Mesendoderm (in vitro differentiated cells): ENCODE results near the gene GRID2.

Experiments used
- DNase-seq: peaks from one replicate; pipeline ENCODE4 v3.0.0; 2013
- H2AK5ac ChIP-seq: 2 replicates; pipeline ENCODE4 v1.6.1; 2013; ENCODE audit warnings: low read length, inconsistent platforms
- H2BK120ac ChIP-seq: 2 replicates; pipeline ENCODE4 v1.6.1; 2013; ENCODE audit warnings: low read depth, mild to moderate bottlenecking, low read length, moderate library complexity, mixed read lengths
- H2BK15ac ChIP-seq: replicated peaks from 2 replicates; pipeline ENCODE4 v1.6.1; 2013; ENCODE audit warnings: low read depth, mild to moderate bottlenecking, moderate library complexity
- H2BK5ac ChIP-seq: 2 replicates; pipeline ENCODE4 v1.6.1; 2013; ENCODE audit warnings: low read length, inconsistent platforms
- H3K18ac ChIP-seq: 2 replicates; pipeline ENCODE4 v1.6.1; 2013; ENCODE audit warnings: mild to moderate bottlenecking, low read length, mixed read lengths
- H3K23ac ChIP-seq: one replicate; pipeline ENCODE4 v1.6.1; 2013; ENCODE audit warnings: low read length
- H3K27ac ChIP-seq: 2 replicates; pipeline ENCODE4 v1.5.1; 2013; ENCODE audit warnings: low read depth, mild to moderate bottlenecking, inconsistent platforms, low read length, moderate library complexity
- H3K27me3 ChIP-seq: 2 replicates; pipeline ENCODE4 v1.6.1; 2013; ENCODE audit warnings: low read length, control low read depth, mild to moderate bottlenecking, inconsistent platforms; ENCODE audit not compliant: insufficient read depth, poor library complexity
- H3K36me3 ChIP-seq: 2 replicates; pipeline ENCODE4 v1.6.1; 2013; ENCODE audit warnings: low read length, inconsistent platforms; ENCODE audit not compliant: control insufficient read depth, insufficient read depth
- H3K4ac ChIP-seq: one replicate; pipeline ENCODE4 v1.6.1; 2013; ENCODE audit warnings: low read depth, mild to moderate bottlenecking, low read length, moderate library complexity
- H3K4me1 ChIP-seq: 2 replicates; pipeline ENCODE4 v1.6.1; 2013; ENCODE audit warnings: low read depth, low read length, inconsistent platforms; ENCODE audit not compliant: control insufficient read depth
- H3K4me2 ChIP-seq: 2 replicates; pipeline ENCODE4 v1.6.1; 2013; ENCODE audit warnings: low read length
- H3K4me3 ChIP-seq: 2 replicates; pipeline ENCODE4 v1.5.1; 2013; ENCODE audit warnings: mild to moderate bottlenecking, low read length
- H3K56ac ChIP-seq: one replicate; pipeline ENCODE4 v1.6.1; 2013; ENCODE audit warnings: low read length
- H3K79me1 ChIP-seq: 2 replicates; pipeline ENCODE4 v1.6.1; 2013; ENCODE audit warnings: low read length, inconsistent platforms
- H3K79me2 ChIP-seq: 2 replicates; pipeline ENCODE4 v1.6.1; 2013; ENCODE audit warnings: mild to moderate bottlenecking, low read length; ENCODE audit not compliant: control insufficient read depth, insufficient read depth
- H3K9ac ChIP-seq: 2 replicates; pipeline ENCODE4 v1.6.1; 2013; ENCODE audit warnings: low read length, inconsistent platforms
- H4K5ac ChIP-seq: one replicate; pipeline ENCODE4 v1.6.1; 2013; ENCODE audit warnings: low read length
- H4K8ac ChIP-seq: one replicate; pipeline ENCODE4 v1.6.1; 2013; ENCODE audit warnings: low read depth, mild to moderate bottlenecking, control low read depth, low read length, moderate library complexity
- WGBS: extraction: QIAGEN DNeasy Blood & Tissue Kit; methylation state at CpG from one replicate; pipeline ENCODE4 v1.1.7; 2013; ENCODE audit warnings: low lambda C conversion rate, missing lambda C conversion rate; ENCODE audit not compliant: insufficient coverage; ENCODE audit errors: extremely low coverage; 5-methylcytosine and 5-hydroxymethylcytosine counted together

Gene GRID2

DNA sequence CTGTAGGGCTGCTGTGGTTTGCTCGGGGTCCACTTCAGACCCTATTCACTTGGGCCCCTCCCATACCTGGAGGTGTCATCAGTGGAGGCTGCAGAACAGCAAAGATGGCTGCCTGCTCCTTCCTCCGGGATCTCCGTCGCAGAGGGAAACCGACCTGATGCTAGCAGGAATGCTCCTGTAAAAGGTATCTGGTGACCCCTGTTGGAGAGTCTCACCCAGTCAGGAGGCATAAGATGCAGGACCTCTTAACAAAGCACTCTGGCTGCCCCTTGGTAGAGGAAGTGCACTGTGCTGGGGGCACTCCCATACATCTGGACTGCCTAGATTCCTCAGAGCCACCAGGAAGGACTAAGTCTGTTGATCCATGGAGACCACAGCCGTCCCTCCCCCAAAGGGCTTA is 296.9 kb downstream of the GRID2 start:
- no peaks in the 10 kb centered on the region for H3K36me3 ChIP-seq
- no peak overlapping the region for H2BK120ac ChIP-seq
- peak; percentile 82 for DNase-seq
- H3K18ac ChIP-seq, result no peak overlapping the region
- no peak overlapping the region for H3K4me3 ChIP-seq
- no peak overlapping the region for H3K4me2 ChIP-seq
- no peaks in the 10 kb centered on the region for H3K79me2 ChIP-seq
- no peak overlapping the region for H2BK15ac ChIP-seq
- no peak overlapping the region for H2AK5ac ChIP-seq
- H4K5ac ChIP-seq, result no peak overlapping the region
- H4K8ac ChIP-seq, result no peak overlapping the region
- no peaks in the 10 kb centered on the region for H3K79me1 ChIP-seq
- H2BK5ac ChIP-seq, result no peak overlapping the region
- WGBS, result no CpG with 5 or more reads among the region's 6 CpGs
- no peak overlapping the region for H3K23ac ChIP-seq
- H3K4me1 ChIP-seq, result no peaks in the 10 kb centered on the region
- H3K9ac ChIP-seq, result no peak overlapping the region
- H3K27me3 ChIP-seq, result no peaks in the 10 kb centered on the region
- no peak overlapping the region for H3K4ac ChIP-seq
- no peak overlapping the region for H3K27ac ChIP-seq
- no peak overlapping the region for H3K56ac ChIP-seq

DNA sequence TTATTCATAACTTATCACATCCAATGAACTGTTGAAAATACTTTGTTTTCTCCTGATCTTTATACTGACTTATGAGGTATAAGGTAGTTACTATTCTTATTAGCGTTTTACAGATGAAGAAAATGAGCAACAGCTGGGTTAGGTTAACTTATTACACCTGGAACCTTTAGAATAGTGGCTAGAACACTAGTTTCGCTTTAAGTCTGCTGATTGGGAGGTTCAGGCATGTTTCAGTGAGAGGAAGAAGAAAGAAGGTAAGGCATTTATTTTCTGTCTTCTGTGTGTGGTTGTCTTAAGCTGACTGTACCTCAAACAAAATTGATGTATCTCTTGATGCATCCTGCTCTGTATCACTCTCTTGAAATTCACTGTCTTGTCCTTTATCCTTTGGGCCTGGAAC is 302.5 kb downstream of the GRID2 start:
- no peak overlapping the region for H3K4ac ChIP-seq
- H3K4me2 ChIP-seq, result no peak overlapping the region
- H3K27ac ChIP-seq, result no peak overlapping the region
- H3K79me2 ChIP-seq, result peaks cover 2% of the 10 kb centered on the region
- H3K18ac ChIP-seq, result no peak overlapping the region
- no peak overlapping the region for H3K4me3 ChIP-seq
- no peak overlapping the region for H3K23ac ChIP-seq
- no peaks in the 10 kb centered on the region for H3K79me1 ChIP-seq
- no peak overlapping the region for H4K8ac ChIP-seq
- no peak overlapping the region for H2BK120ac ChIP-seq
- no peak for DNase-seq
- H3K4me1 ChIP-seq, result no peaks in the 10 kb centered on the region
- no peak overlapping the region for H4K5ac ChIP-seq
- no peak overlapping the region for H3K9ac ChIP-seq
- H2BK15ac ChIP-seq, result no peak overlapping the region
- no peak overlapping the region for H2BK5ac ChIP-seq
- H2AK5ac ChIP-seq, result no peak overlapping the region
- H3K36me3 ChIP-seq, result no peaks in the 10 kb centered on the region
- no peak overlapping the region for H3K56ac ChIP-seq
- no peaks in the 10 kb centered on the region for H3K27me3 ChIP-seq
- no CpG with 5 or more reads among the region's 2 CpGs for WGBS

DNA sequence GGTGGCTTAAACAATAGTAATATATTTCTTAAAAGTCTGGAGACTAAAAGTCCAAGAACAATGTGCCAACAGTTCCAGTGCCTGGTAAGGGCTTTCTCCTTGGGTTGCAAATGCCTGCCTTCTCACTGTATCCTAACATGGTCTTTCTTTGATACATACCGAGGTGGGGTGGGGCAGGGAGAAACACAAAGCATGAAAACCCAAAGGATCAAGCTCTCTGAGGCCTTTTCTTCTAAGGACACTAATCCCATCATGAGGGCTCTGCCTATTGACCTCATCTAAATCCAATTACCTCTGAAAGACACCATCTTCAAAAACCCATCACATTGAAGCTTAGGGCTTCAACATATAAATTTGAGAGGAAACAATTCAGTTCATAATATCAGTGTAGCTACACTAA is 311.3 kb downstream of the GRID2 start:
- no peak overlapping the region for H3K18ac ChIP-seq
- no CpG with 5 or more reads among the region's 1 CpG for WGBS
- no peak overlapping the region for H2BK5ac ChIP-seq
- H3K9ac ChIP-seq, result no peak overlapping the region
- no peak overlapping the region for H4K5ac ChIP-seq
- H3K79me2 ChIP-seq, result peaks cover 11% of the 10 kb centered on the region
- H3K56ac ChIP-seq, result no peak overlapping the region
- peaks cover 3% of the 10 kb centered on the region for H3K4me1 ChIP-seq
- peak; percentile 70 for DNase-seq
- no peak overlapping the region for H3K4ac ChIP-seq
- no peak overlapping the region for H4K8ac ChIP-seq
- no peak overlapping the region for H3K23ac ChIP-seq
- no peak overlapping the region for H3K4me3 ChIP-seq
- no peak overlapping the region for H2BK15ac ChIP-seq
- no peak overlapping the region for H2BK120ac ChIP-seq
- H3K27me3 ChIP-seq, result no peaks in the 10 kb centered on the region
- no peak overlapping the region for H2AK5ac ChIP-seq
- H3K79me1 ChIP-seq, result peaks cover 3% of the 10 kb centered on the region
- H3K36me3 ChIP-seq, result no peaks in the 10 kb centered on the region
- H3K4me2 ChIP-seq, result no peak overlapping the region
- H3K27ac ChIP-seq, result no peak overlapping the region

DNA sequence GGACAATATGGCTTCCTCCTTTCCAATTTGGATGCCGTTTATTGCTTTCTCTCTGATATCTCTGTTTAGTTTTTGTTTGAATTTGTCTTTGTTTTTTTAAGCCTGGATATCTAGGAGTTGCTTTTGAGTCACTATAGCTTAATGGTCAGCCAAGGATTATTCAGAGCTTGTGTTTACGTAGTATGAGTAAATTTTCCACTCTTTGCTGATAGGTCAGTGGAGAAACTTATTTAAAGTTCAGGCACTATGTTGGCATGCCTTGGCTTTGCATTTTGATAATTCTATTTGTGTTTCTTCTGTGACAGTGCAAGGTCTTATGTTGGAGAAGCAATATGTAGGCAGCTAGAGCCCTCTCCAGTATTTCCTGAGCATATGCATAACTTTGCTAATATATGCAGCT is 315.2 kb downstream of the GRID2 start:
- H4K8ac ChIP-seq, result no peak overlapping the region
- H2BK15ac ChIP-seq, result no peak overlapping the region
- H3K27me3 ChIP-seq, result no peaks in the 10 kb centered on the region
- no CpG with 5 or more reads among the region's 2 CpGs for WGBS
- no peak overlapping the region for H3K4me2 ChIP-seq
- H3K79me2 ChIP-seq, result peaks cover 9% of the 10 kb centered on the region
- H3K4me3 ChIP-seq, result no peak overlapping the region
- H2BK5ac ChIP-seq, result no peak overlapping the region
- no peak overlapping the region for H4K5ac ChIP-seq
- no peak overlapping the region for H3K56ac ChIP-seq
- no peak overlapping the region for H3K9ac ChIP-seq
- H3K4ac ChIP-seq, result no peak overlapping the region
- peaks cover 3% of the 10 kb centered on the region for H3K4me1 ChIP-seq
- H3K23ac ChIP-seq, result no peak overlapping the region
- H2AK5ac ChIP-seq, result no peak overlapping the region
- no peak overlapping the region for H3K27ac ChIP-seq
- peaks cover 3% of the 10 kb centered on the region for H3K79me1 ChIP-seq
- peak overlapping the region; percentile 39 for H3K18ac ChIP-seq
- H3K36me3 ChIP-seq, result no peaks in the 10 kb centered on the region
- no peak overlapping the region for H2BK120ac ChIP-seq
- DNase-seq, result no peak

DNA sequence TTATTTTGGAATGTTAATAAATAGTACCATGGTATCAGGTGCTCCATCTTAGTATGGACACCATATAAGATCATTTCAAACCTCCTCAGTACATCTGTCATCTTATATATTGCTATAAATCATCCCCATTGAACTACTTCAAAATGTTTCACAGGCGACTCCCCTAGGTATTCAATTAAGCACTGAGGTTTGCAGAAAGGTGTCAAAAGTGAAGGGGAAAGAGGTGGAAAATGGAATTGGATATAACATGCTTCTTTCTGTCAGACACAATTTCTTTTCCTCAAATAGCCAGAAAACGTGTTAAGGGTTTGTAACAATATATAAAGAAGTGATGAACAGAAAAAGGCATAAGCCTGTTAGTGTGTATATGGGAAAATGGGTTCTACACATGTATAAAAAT is 325.5 kb downstream of the GRID2 start:
- no peak overlapping the region for H3K4me2 ChIP-seq
- no peak overlapping the region for H3K23ac ChIP-seq
- H4K5ac ChIP-seq, result no peak overlapping the region
- H2BK5ac ChIP-seq, result no peak overlapping the region
- H3K27ac ChIP-seq, result no peak overlapping the region
- no peaks in the 10 kb centered on the region for H3K79me1 ChIP-seq
- H4K8ac ChIP-seq, result no peak overlapping the region
- H2BK120ac ChIP-seq, result no peak overlapping the region
- DNase-seq, result no peak
- H3K36me3 ChIP-seq, result no peaks in the 10 kb centered on the region
- H2BK15ac ChIP-seq, result no peak overlapping the region
- no peak overlapping the region for H2AK5ac ChIP-seq
- no peak overlapping the region for H3K4me3 ChIP-seq
- no peaks in the 10 kb centered on the region for H3K27me3 ChIP-seq
- H3K79me2 ChIP-seq, result no peaks in the 10 kb centered on the region
- H3K56ac ChIP-seq, result no peak overlapping the region
- H3K4me1 ChIP-seq, result no peaks in the 10 kb centered on the region
- no peak overlapping the region for H3K4ac ChIP-seq
- no CpG with 5 or more reads among the region's 2 CpGs for WGBS
- no peak overlapping the region for H3K9ac ChIP-seq
- H3K18ac ChIP-seq, result no peak overlapping the region

DNA sequence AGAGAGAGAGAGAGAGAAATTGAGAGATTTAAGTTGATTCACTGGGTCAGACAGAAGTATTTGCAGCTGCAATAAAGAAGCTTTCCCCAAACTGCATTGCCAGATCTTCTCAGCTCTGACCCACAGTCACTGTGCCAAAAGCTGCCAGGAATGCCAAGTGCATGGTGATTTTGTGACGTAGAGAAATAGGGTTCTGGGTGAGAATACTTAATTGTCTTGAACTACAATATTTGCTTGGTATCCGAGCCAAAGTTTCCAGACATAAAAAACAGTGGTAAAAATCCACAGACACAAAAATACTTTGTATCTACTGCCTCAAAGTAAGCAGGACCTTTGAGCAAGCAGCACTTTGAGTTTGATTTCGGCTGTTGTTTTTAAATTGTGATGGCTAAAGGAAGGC is 331.1 kb downstream of the GRID2 start:
- no CpG with 5 or more reads among the region's 3 CpGs for WGBS
- no peak overlapping the region for H3K4me2 ChIP-seq
- H3K4me3 ChIP-seq, result no peak overlapping the region
- no peak overlapping the region for H3K56ac ChIP-seq
- no peak overlapping the region for H2BK120ac ChIP-seq
- no peak overlapping the region for H2BK15ac ChIP-seq
- H3K79me1 ChIP-seq, result no peaks in the 10 kb centered on the region
- no peaks in the 10 kb centered on the region for H3K79me2 ChIP-seq
- no peak overlapping the region for H4K5ac ChIP-seq
- H3K27ac ChIP-seq, result no peak overlapping the region
- no peak overlapping the region for H4K8ac ChIP-seq
- no peak overlapping the region for H3K18ac ChIP-seq
- no peaks in the 10 kb centered on the region for H3K4me1 ChIP-seq
- H3K23ac ChIP-seq, result no peak overlapping the region
- H2BK5ac ChIP-seq, result no peak overlapping the region
- no peak overlapping the region for H2AK5ac ChIP-seq
- no peak overlapping the region for H3K9ac ChIP-seq
- DNase-seq, result no peak
- H3K4ac ChIP-seq, result no peak overlapping the region
- no peaks in the 10 kb centered on the region for H3K27me3 ChIP-seq
- H3K36me3 ChIP-seq, result no peaks in the 10 kb centered on the region
